Heart right ventricle (tissue), 16 donors: ENCODE data around the gene RASL10A. TPM values are rescaled to one million over a fixed set of nuclear protein-coding genes. Genes with fewer than 3 reads are reported as not detected.

Experiments
- ATAC-seq, 8 donors: fragments of 200-7000 bp; cut with Tn5 transposase; one replicate each; pipeline ENCODE4 v1.9.1; 2020; ENCODE audit warnings: mild to moderate bottlenecking in 8 of 8, moderate library complexity in 8 of 8, moderate number of reproducible peaks in 1 of 8
- DNase-seq, 2 donors: peaks; one replicate each; pipeline ENCODE4 v3.0.0-alpha.2; 2020
- H3K27ac ChIP-seq, 10 donors: fragments of 200-600 bp; sonication (generic) in 2 of 10; one replicate each; pipeline versions ENCODE4 v1.5.0 to v1.8.0; 2020 to 2022; ENCODE audit warnings: mild to moderate bottlenecking in 3 of 10
- H3K27me3 ChIP-seq, 7 donors: fragments of 200-600 bp; one replicate each; pipeline ENCODE4 v1.8.0; 2021 to 2022; ENCODE audit warnings: mild to moderate bottlenecking in 2 of 7
- H3K36me3 ChIP-seq, 9 donors: fragments of 200-600 bp; sonication (generic) in 1 of 9; one replicate each; pipeline versions ENCODE4 v1.5.0 to v1.8.0; 2020 to 2022; ENCODE audit warnings: mild to moderate bottlenecking in 2 of 9
- H3K4me1 ChIP-seq, 9 donors: fragments of 200-600 bp; sonication (generic) in 1 of 9; one replicate each; pipeline versions ENCODE4 v1.5.0 to v1.8.0; 2020 to 2022; ENCODE audit warnings: mild to moderate bottlenecking in 4 of 9
- H3K4me3 ChIP-seq, 10 donors: fragments of 200-600 bp; sonication (generic) in 2 of 10; one replicate each; pipeline versions ENCODE4 v1.5.0 to v1.8.0; 2020 to 2022; ENCODE audit warnings: mild to moderate bottlenecking in 7 of 10, moderate library complexity in 2 of 10
- H3K9me3 ChIP-seq, 11 donors: fragments of 200-600 bp in 10 of 11; sonication (generic) in 2 of 11; one replicate each; pipeline versions ENCODE4 v1.5.0 to v1.8.0; 2013 to 2022; ENCODE audit warnings: mild to moderate bottlenecking in 2 of 11, control low read depth in 1 of 11, moderate library complexity in 1 of 11
- WGBS, 2 donors: extraction: QIAGEN DNeasy Blood & Tissue Kit; methylation state at CpG; one replicate each; pipeline ENCODE4 v1.1.7; 2013; ENCODE audit warnings: inconsistent platforms in 1 of 2; 5-methylcytosine and 5-hydroxymethylcytosine counted together
- intact Hi-C, 10 donors: fragments of 100-400 bp; cut with DNase I; formaldehyde crosslinking; loops; one replicate each; pipeline versions ENCODE4 v1.11.1 to v1.14.2; 2022
- polyA plus RNA-seq, 2 donors: library from polyadenylated mRNA; stranded (reverse); fragments of 200-250 nt; gene quantifications; one replicate each; pipeline ENCODE4 v1.2.3, GENCODE V29; 2013
- total RNA-seq, 10 donors: library from RNA; stranded (reverse); fragmentation: NEBNext Ultra II Directional in 3 of 10; extraction: Animal tissue kit (Norgen Biotek cat#: 25700) in 3 of 10; gene quantifications; one replicate each; pipeline versions ENCODE4 v1.2.1 to v1.2.4, GENCODE V29; 2021 to 2023
- TF ChIP-seq, protein P1 (sequence below), 9 donors: fragments of 200-600 bp; sonication (generic) in 2 of 9; IDR thresholded peaks; one replicate each; pipeline versions ENCODE4 v1.5.0 to v1.8.0; 2021 to 2022; ENCODE audit warnings: antibody characterized with exemption in 9 of 9, mild to moderate bottlenecking in 5 of 9, moderate library complexity in 1 of 9
- donor health status: Arrhythmogenic right ventricular cardiomyopathy.
- donor health status: ischemic (EF 13 %, LVEDD 7.1; RV severe dilation, severe dysfunction).
- donor health status: healthy with polysubstance abuse.
- donor health status: DM: no; HTN: yes; CAD: no.
- donor health status: DM: no; HTN: no; CAD: no.
- donor health status: ischemic (EF 25% LVEDD 6.9; RV normal size, moderate dysfunction).
- donor health status: ischemic (EF 25% LVEDD 5.7; RV mildly dilated, moderate dysfunction).
- donor health status: healthy.
- donor health status: DM: yes; HTN: yes; CAD: no.
- donor health status: Ischemic cardiomyopathy.
- donor health status: ischemic (EF 35%, LVEDD 5.7; RV mildly dilated, moderate dysfunction).
- donor health status: nonischemic (EF 11% LVEDD 7.7; RV severe dilation, severe dysfunction).
- donor health status: DM: yes; HTN: yes; CAD: no.
- donor health status: PGD.
- donor health status: ischemic (EF 29% LVEDD 5.4; RV normal size, mild dysfunction).
- donor health status: nonischemic (EF 23%, LVEDD 6.1; RV moderate dilation, normal function).

RASL10A gene
- total and polyA plus RNA-seq, 12 donors: 0.87 to 4.3 (median 1.7) TPM

DNA sequence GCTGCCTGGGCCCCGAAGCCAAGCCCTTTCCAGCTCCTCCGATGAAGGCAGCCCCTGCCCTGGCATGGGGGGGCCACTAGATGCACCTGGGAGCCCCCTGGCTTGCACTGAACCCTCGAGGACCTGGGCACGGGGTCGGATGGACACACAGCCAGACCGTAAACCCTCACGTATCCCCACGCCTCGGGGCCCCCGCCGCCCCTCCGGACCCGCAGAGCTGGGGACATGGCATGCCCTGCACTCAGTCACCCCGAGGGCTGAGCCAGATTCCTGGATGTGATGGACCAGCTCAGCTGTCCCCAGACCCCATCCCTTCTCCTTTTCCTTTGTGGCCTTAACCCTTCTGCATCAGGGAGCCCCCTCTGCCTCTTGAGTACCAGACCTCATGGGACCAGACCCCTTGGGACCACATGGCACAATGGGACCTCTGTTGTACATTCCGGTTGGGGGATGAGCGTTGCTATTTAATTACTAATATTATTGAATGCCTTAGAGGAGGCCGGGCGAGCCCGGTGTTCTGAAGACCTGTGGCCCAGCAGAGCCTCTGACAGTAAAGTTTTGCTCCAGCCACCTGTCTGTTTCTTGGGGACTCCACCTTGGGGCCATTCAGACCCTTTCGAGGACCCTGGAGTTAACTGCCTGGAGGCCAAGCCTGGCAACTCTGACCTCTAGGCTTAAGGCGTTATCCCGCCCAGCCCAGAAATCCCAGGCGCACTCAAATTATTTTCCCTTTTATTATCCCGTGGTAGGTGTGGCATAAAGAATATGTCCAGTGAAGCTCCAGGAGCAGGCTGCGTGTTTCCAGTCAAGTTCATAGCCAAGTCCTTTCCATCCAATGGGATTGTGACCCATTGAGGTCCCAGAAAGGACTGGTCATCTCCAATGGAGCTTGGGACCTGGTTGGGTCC lies 3.0 kb downstream of the RASL10A start:
- peak overlapping the region in 7 of 10 donors; percentile 93 to 98 (median 95) for H3K27ac ChIP-seq
- H3K4me3 ChIP-seq: no peak overlapping the region
- H3K36me3 ChIP-seq: peaks cover 0 to 12% (median 0%) of the 10 kb centered on the region in 9 donors
- H3K4me1 ChIP-seq: peaks cover 52 to 82% (median 76%) of the 10 kb centered on the region in 9 donors
- H3K27me3 ChIP-seq: peaks cover 5 to 51% (median 27%) of the 10 kb centered on the region in 7 donors
- intact Hi-C loops: no loop called here
- ATAC-seq (no peak), DNase-seq (no peak)
- TF ChIP-seq, protein P1, sequence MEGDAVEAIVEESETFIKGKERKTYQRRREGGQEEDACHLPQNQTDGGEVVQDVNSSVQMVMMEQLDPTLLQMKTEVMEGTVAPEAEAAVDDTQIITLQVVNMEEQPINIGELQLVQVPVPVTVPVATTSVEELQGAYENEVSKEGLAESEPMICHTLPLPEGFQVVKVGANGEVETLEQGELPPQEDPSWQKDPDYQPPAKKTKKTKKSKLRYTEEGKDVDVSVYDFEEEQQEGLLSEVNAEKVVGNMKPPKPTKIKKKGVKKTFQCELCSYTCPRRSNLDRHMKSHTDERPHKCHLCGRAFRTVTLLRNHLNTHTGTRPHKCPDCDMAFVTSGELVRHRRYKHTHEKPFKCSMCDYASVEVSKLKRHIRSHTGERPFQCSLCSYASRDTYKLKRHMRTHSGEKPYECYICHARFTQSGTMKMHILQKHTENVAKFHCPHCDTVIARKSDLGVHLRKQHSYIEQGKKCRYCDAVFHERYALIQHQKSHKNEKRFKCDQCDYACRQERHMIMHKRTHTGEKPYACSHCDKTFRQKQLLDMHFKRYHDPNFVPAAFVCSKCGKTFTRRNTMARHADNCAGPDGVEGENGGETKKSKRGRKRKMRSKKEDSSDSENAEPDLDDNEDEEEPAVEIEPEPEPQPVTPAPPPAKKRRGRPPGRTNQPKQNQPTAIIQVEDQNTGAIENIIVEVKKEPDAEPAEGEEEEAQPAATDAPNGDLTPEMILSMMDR (IDR thresholded peaks at IDR 0.05): no peak
- no peaks in the 10 kb centered on the region for H3K9me3 ChIP-seq
- 89 to 94% methylated on average over 25 of the region's 25 CpGs for WGBS, 2 donors

DNA sequence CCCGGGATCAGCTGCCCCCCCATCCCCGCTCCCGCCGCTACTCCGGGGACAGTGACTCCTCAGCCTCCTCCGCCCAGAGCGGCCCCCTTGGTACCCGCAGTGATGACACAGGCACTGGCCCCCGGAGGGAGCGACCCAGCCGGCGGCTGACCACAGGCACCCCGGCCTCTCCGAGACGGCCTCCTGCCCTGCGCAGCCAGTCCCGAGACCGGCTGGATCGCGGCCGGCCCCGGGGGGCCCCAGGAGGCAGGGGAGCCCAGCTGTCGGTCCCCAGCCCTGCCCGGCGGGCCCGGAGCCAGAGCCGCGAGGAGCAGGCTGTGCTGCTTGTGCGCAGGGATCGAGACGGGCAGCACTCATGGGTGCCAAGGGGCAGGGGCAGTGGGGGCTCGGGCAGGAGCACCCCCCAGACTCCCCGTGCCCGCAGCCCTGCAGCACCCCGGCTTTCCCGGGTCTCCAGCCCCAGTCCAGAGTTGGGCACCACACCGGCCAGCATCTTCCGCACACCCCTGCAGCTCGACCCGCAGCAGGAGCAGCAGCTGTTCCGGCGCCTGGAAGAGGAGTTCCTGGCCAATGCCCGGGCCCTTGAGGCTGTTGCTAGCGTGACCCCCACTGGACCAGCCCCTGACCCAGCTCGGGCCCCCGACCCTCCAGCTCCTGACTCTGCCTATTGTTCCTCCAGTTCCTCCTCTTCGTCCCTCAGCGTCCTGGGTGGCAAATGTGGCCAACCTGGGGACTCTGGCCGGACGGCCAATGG lies 3.9 kb downstream of the RASL10A start:
- DNase-seq: peak; percentile 48 to 55
- H3K9me3 ChIP-seq: no peaks in the 10 kb centered on the region
- H3K4me1 ChIP-seq: peaks cover 52 to 85% (median 82%) of the 10 kb centered on the region in 9 donors
- peaks cover 5 to 43% (median 27%) of the 10 kb centered on the region in 7 donors for H3K27me3 ChIP-seq
- 54 to 64% methylated on average over 48 to 50 of the region's 50 CpGs for WGBS, 2 donors
- H3K27ac ChIP-seq: peak overlapping the region; percentile 72 to 98 (median 94)
- intact Hi-C loops: no loop called here
- TF ChIP-seq, protein P1 (IDR thresholded peaks at IDR 0.05): no peak
- H3K4me3 ChIP-seq: peak overlapping the region in 9 of 10 donors; percentile 18 to 52 (median 28)
- peak in 1 of 8 donors; percentile 0 for ATAC-seq
- peaks cover 0 to 12% (median 0%) of the 10 kb centered on the region in 9 donors for H3K36me3 ChIP-seq

GRCh38 chr22:29310863-29311339 lies 4.6 kb downstream of the RASL10A start:
- TF ChIP-seq, protein P1 (IDR thresholded peaks at IDR 0.05): no peak
- ATAC-seq: peak; percentile 62 to 86 (median 72)
- Histone ChIP-seq H3K4me1 (peaks cover 52 to 88% (median 81%) of the 10 kb centered on the region in 9 donors), H3K27me3 (peaks cover 5 to 35% (median 26%) of the 10 kb centered on the region in 7 donors), H3K27ac (peak overlapping the region; percentile 72 to 98 (median 94)), H3K9me3 (no peaks in the 10 kb centered on the region), H3K4me3 (peak overlapping the region in 9 of 10 donors; percentile 18 to 52 (median 28)), H3K36me3 (peaks cover 0 to 12% (median 0%) of the 10 kb centered on the region in 9 donors)
- DNase-seq: peak; percentile 95 to 98
- 14 to 23% methylated on average over 17 to 18 of the region's 18 CpGs for WGBS, 2 donors
- intact Hi-C loops: no loop called here
